HL-60 (cell line): Measurements from ENCODE around the gene DIMT1.

Experiments
- CTCF ChIP-seq: IDR thresholded peaks from one replicate; pipeline ENCODE4 v1.5.1; 2011; ENCODE audit warnings: low read length, control low read depth, inconsistent platforms; ENCODE audit not compliant: insufficient read depth
- REST ChIP-seq: IDR thresholded peaks from 2 replicates; pipeline ENCODE4 v1.6.1; 2012; ENCODE audit warnings: low read depth; ENCODE audit not compliant: insufficient replicate concordance
- SPI1 ChIP-seq: IDR thresholded peaks from 2 replicates; pipeline ENCODE4 v1.6.1; 2012; ENCODE audit warnings: low read depth, mild to moderate bottlenecking, borderline replicate concordance

GRCh38 chr5:62421414-62421813, 17.7 kb upstream of the DIMT1 start:
- TF ChIP-seq SPI1 (no peak), REST (no peak), CTCF (no peak)
